ENCODE measurements around the gene PLA2G4E. TPM values are rescaled to one million over a fixed set of nuclear protein-coding genes. Genes with fewer than 3 reads are reported as not detected.

The PLA2G4E gene
- total RNA-seq, 1 experiment from 2014 or later: not detected

DNA sequence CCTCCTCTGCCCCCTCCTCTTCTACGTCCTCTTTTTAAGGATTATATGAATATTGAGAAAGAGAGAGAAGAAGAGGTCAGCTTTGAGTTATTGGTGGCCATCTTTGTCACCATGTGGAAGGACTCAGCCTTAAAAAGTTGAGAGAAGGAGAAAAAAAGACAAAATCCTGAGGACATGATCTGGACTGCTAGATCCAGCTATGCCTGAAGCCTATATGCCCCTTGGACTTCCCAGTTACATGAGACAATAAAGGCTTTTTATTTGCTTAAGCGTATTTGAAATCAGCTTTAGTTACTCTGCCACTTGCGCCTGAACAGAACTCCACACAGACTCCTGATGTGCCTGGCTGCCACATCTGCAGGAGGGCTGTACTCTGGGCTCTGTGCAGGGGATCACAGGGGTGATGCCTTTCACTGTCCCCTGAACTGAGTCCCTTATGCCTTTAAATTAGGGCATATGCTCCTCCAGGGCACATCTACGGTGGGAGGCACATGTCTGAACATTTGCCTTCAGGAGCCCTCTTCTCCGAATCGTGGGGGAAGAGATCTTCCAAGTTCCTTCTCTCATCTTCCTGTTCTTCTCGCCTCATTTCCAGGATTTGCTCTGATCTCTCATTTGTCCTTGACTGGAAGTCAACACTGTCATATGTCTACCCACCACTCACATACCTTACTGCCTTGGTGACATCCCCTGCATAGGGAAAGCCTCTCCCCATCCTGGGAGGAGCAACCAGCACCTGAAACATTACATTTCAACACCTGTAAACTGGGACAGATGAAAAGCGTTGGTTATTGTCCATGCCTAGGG is 14.0 kb upstream of the PLA2G4E start:
- POLR2A ChIA-PET (ENCODE audit: unreplicated experiment): no interaction called here
- no peaks in the 10 kb centered on the region for H3K36me3 ChIP-seq (ENCODE audit: low read depth)
- no TSS peak for BruUV-seq (replicated peaks)
- H3K4me1 ChIP-seq (replicated peaks; ENCODE audit: insufficient read depth): peaks cover 34% of the 10 kb centered on the region
- H3K9me3 ChIP-seq (ENCODE audit: insufficient read depth, low read depth): no peaks in the 10 kb centered on the region; the same call in 1 of the 2 replicates
- 0 out of 2 replicates have a peak overlapping the region, but pooled peaks have one; percentile 35 for H3K27ac ChIP-seq
- DNase-seq: no peak
- CTCF ChIA-PET: no interaction called here
- H3K4me3 ChIP-seq: no peak overlapping the region
- H3K27me3 ChIP-seq (ENCODE audit: insufficient read depth, low read depth): no peaks in the 10 kb centered on the region
- no peaks in the 10 kb centered on the region for H3K79me2 ChIP-seq (ENCODE audit: low read depth)
- intact Hi-C loops (cut with micrococcal nuclease; ENCODE audit: unreplicated experiment): no loop called here
- peak overlapping the region; percentile 47; the same call in 1 of the 2 replicates for H3K4me2 ChIP-seq
- H3F3A ChIP-seq (ENCODE audit: insufficient read depth, low read depth): peaks cover 6% of the 10 kb centered on the region; the same call in 1 of the 2 replicates
- TF ChIP-seq, protein P1, sequence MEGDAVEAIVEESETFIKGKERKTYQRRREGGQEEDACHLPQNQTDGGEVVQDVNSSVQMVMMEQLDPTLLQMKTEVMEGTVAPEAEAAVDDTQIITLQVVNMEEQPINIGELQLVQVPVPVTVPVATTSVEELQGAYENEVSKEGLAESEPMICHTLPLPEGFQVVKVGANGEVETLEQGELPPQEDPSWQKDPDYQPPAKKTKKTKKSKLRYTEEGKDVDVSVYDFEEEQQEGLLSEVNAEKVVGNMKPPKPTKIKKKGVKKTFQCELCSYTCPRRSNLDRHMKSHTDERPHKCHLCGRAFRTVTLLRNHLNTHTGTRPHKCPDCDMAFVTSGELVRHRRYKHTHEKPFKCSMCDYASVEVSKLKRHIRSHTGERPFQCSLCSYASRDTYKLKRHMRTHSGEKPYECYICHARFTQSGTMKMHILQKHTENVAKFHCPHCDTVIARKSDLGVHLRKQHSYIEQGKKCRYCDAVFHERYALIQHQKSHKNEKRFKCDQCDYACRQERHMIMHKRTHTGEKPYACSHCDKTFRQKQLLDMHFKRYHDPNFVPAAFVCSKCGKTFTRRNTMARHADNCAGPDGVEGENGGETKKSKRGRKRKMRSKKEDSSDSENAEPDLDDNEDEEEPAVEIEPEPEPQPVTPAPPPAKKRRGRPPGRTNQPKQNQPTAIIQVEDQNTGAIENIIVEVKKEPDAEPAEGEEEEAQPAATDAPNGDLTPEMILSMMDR (conservative IDR thresholded peaks at IDR 0.05): no peak
- no peak for TF ChIP-seq EZH2 (IDR thresholded peaks at IDR 0.05; ENCODE audit: low read depth)
- H3K9me2 ChIP-seq (ENCODE audit: insufficient read depth): no peaks in the 10 kb centered on the region
- H2AFZ ChIP-seq: no peak overlapping the region; the same call in 1 of the 2 replicates
- H4K20me1 ChIP-seq (ENCODE audit: insufficient read depth): no peaks in the 10 kb centered on the region

GRCh38 chr15:42033214-42033873 is 12.5 kb upstream of the PLA2G4E start:
- peaks cover 34% of the 10 kb centered on the region for H3K4me1 ChIP-seq (replicated peaks; ENCODE audit: insufficient read depth)
- H4K20me1 ChIP-seq (ENCODE audit: insufficient read depth): no peaks in the 10 kb centered on the region
- intact Hi-C loops (cut with micrococcal nuclease; ENCODE audit: unreplicated experiment): no loop called here
- no peaks in the 10 kb centered on the region for H3K79me2 ChIP-seq (ENCODE audit: low read depth)
- peak; percentile 28 to 61 for DNase-seq
- POLR2A ChIA-PET (ENCODE audit: unreplicated experiment): interaction anchor here (0.5 kb wide), 1 partner anchor 61 kb away, joined by 3 read pairs; the partner anchor contains the start of gene EHD4
- H3K4me2 ChIP-seq: peak overlapping the region; percentile 29
- H3K9me2 ChIP-seq (ENCODE audit: insufficient read depth): no peaks in the 10 kb centered on the region
- BruUV-seq (replicated peaks): no TSS peak
- H3F3A ChIP-seq (ENCODE audit: insufficient read depth, low read depth): peaks cover 6% of the 10 kb centered on the region; the same call in 1 of the 2 replicates
- H3K36me3 ChIP-seq (ENCODE audit: low read depth): no peaks in the 10 kb centered on the region
- no peaks in the 10 kb centered on the region; the same call in 1 of the 2 replicates for H3K9me3 ChIP-seq (ENCODE audit: insufficient read depth, low read depth)
- CTCF ChIA-PET: no interaction called here
- no peak overlapping the region for H3K4me3 ChIP-seq
- TF ChIP-seq, protein P1 (conservative IDR thresholded peaks at IDR 0.05): no peak
- no peak overlapping the region for H2AFZ ChIP-seq
- H3K27me3 ChIP-seq (ENCODE audit: insufficient read depth, low read depth): no peaks in the 10 kb centered on the region
- H3K27ac ChIP-seq: peak overlapping the region; percentile 32; the same call in 1 of the 2 replicates

- Histone ChIP-seq H3K4me3 (no peak overlapping the region), H4K20me1 (ENCODE audit: insufficient read depth) (no peaks in the 10 kb centered on the region), H3K9me3 (ENCODE audit: insufficient read depth, low read depth) (no peaks in the 10 kb centered on the region; the same call in 1 of the 2 replicates), H3K9me2 (ENCODE audit: insufficient read depth) (no peaks in the 10 kb centered on the region), H3K27ac (peak overlapping the region; percentile 32; the same call in 1 of the 2 replicates), H3K4me2 (peak overlapping the region; percentile 29), H3K27me3 (ENCODE audit: insufficient read depth, low read depth) (no peaks in the 10 kb centered on the region), H3F3A (ENCODE audit: insufficient read depth, low read depth) (peaks cover 6% of the 10 kb centered on the region; the same call in 1 of the 2 replicates), H3K4me1 (replicated peaks; ENCODE audit: insufficient read depth) (peaks cover 34% of the 10 kb centered on the region), H3K36me3 (ENCODE audit: low read depth) (no peaks in the 10 kb centered on the region), H2AFZ (no peak overlapping the region), H3K79me2 (ENCODE audit: low read depth) (no peaks in the 10 kb centered on the region)
- POLR2A ChIA-PET (ENCODE audit: unreplicated experiment): interaction anchor here (0.5 kb wide), 1 partner anchor 60 kb away, joined by 3 read pairs; the partner anchor contains the start of gene EHD4
- BruUV-seq (replicated peaks): no TSS peak
- TF ChIP-seq EZH2 (IDR thresholded peaks at IDR 0.05; ENCODE audit: low read depth): no peak
- TF ChIP-seq, protein P1 (conservative IDR thresholded peaks at IDR 0.05): no peak
- no peak for DNase-seq
- intact Hi-C loops (cut with micrococcal nuclease; ENCODE audit: unreplicated experiment): no loop called here
- CTCF ChIA-PET: no interaction called here
These were observed 11.8 kb upstream of the PLA2G4E start for GRCh38 chr15:42032376-42033213.

Data from PC-9 (cell line).